SK-N-SH (cell line): ENCODE results near the gene C12orf75. TPM values are rescaled to one million over a fixed set of nuclear protein-coding genes. Genes with fewer than 3 reads are reported as not detected.
A peak's percentile ranks its signal among the peaks of the same experiment; 100 is the strongest.
"Not testable (repeated sequence)": the region's sequence is repeated elsewhere in the genome, so short reads cannot be mapped to it uniquely, and the experiment has no call there.

Experiments
- CTCF ChIA-PET: fragments of 300-600, 350-600 bp; formaldehyde crosslinking; extraction: SDS; loops from one replicate; lab custom pipeline; 2021; lab: Yijun Ruan, JAX
- POLR2A ChIA-PET: fragments of 350-600 bp; sonication (Branson Sonifier 250); formaldehyde crosslinking; extraction: SDS; loops from one replicate; lab custom pipeline; 2020; ENCODE audit warnings: antibody characterized with exemption, inconsistent platforms; lab: Yijun Ruan, JAX
- DNase-seq: peaks from one replicate; pipeline ENCODE4 v3.0.0; 2012
- H2AFZ ChIP-seq: fragments of 200-600 bp; sonication (generic); 2 replicates; pipeline ENCODE4 v1.8.1; 2016; ENCODE audit warnings: antibody characterized with exemption, mild to moderate bottlenecking, low read depth
- H3F3A ChIP-seq: fragments of 200-600 bp; sonication (generic); replicated peaks from 2 replicates; pipeline ENCODE3; 2016; ENCODE audit warnings: antibody characterized with exemption, mild to moderate bottlenecking; ENCODE audit not compliant: insufficient read depth
- H3K27ac ChIP-seq, 2 experiments: fragments of 200-500 bp in 1 of 2; fragments of 200-600 bp in 1 of 2; sonication (Bioruptor generic) in 1 of 2; sonication (generic), shearing (Covaris generic) in 1 of 2; 2 replicates each; pipeline versions ENCODE4 v1.5.1 to v1.6.1; 2014 to 2016; ENCODE audit warnings: low read depth in 2 of 2, inconsistent platforms in 1 of 2, low read length in 1 of 2, mild to moderate bottlenecking in 1 of 2, mixed read lengths in 1 of 2
- H3K27me3 ChIP-seq: fragments of 200-600 bp; sonication (generic), shearing (Covaris generic); 2 replicates; pipeline ENCODE4 v1.6.1; 2016; ENCODE audit warnings: mixed run types; ENCODE audit not compliant: insufficient read depth
- H3K36me3 ChIP-seq, 2 experiments: fragments of 200-500 bp in 1 of 2; fragments of 200-600 bp in 1 of 2; sonication (Bioruptor generic) in 1 of 2; sonication (generic) in 1 of 2; replicated peaks in 1 of 2; 2 replicates each; pipeline versions ENCODE3 to v1.5.1; 2014 to 2016; ENCODE audit warnings: low read length in 1 of 2, mild to moderate bottlenecking in 1 of 2; ENCODE audit not compliant: insufficient read depth in 2 of 2, control insufficient read depth in 1 of 2
- H3K4me1 ChIP-seq, 2 experiments: fragments of 200-500 bp in 1 of 2; fragments of 200-600 bp in 1 of 2; sonication (Bioruptor generic) in 1 of 2; sonication (generic), shearing (Covaris generic) in 1 of 2; 2 replicates each; pipeline versions ENCODE4 v1.5.1 to v1.6.1; 2014 to 2016; ENCODE audit warnings: low read depth in 1 of 2, low read length in 1 of 2, mixed run types in 1 of 2; ENCODE audit not compliant: insufficient read depth in 2 of 2, control insufficient read depth in 1 of 2
- H3K4me2 ChIP-seq: fragments of 200-600 bp; sonication (generic), shearing (Covaris generic); 2 replicates; pipeline ENCODE4 v1.6.1; 2017; ENCODE audit warnings: mixed run types
- H3K4me3 ChIP-seq, 2 experiments: fragments of 200-500 bp in 1 of 2; fragments of 200-600 bp in 1 of 2; sonication (Bioruptor generic) in 1 of 2; sonication (generic), shearing (Covaris generic) in 1 of 2; 2 replicates each; pipeline versions ENCODE4 v1.5.1 to v1.8.1; 2014 to 2016; ENCODE audit warnings: low read depth in 2 of 2, inconsistent platforms in 1 of 2, low read length in 1 of 2, mild to moderate bottlenecking in 1 of 2, mixed read lengths in 1 of 2, moderate library complexity in 1 of 2
- H3K79me2 ChIP-seq: fragments of 200-600 bp; sonication (generic); 2 replicates; pipeline ENCODE4 v1.8.1; 2017; ENCODE audit warnings: mild to moderate bottlenecking; ENCODE audit not compliant: insufficient read depth
- H3K9ac ChIP-seq: fragments of 200-600 bp; sonication (generic); 2 replicates; pipeline ENCODE4 v1.6.1; 2017; ENCODE audit warnings: mixed run types
- H3K9me2 ChIP-seq: fragments of 200-600 bp; sonication (generic); 2 replicates; pipeline ENCODE4 v1.6.1; 2017; ENCODE audit warnings: mixed run types
- H3K9me3 ChIP-seq: fragments of 200-600 bp; sonication (generic); 2 replicates; pipeline ENCODE4 v1.6.1; 2017; ENCODE audit warnings: mixed run types, mild to moderate bottlenecking, moderate library complexity
- H4K20me1 ChIP-seq: fragments of 200-600 bp; sonication (generic); 2 replicates; pipeline ENCODE4 v1.6.1; 2017; ENCODE audit warnings: mild to moderate bottlenecking, mixed run types; ENCODE audit not compliant: insufficient read depth
- ELF1 ChIP-seq: IDR thresholded peaks from 2 replicates; pipeline ENCODE4 v1.4.0; 2012
- EP300 ChIP-seq, 2 experiments: IDR thresholded peaks; 2 replicates each; pipeline versions ENCODE4 v1.4.0 to v1.6.1; 2012; ENCODE audit warnings: borderline replicate concordance in 1 of 2, low read depth in 1 of 2, low read length in 1 of 2
- FOSL2 ChIP-seq: IDR thresholded peaks from 2 replicates; pipeline ENCODE4 v1.4.0; 2012; ENCODE audit warnings: low read depth, mild to moderate bottlenecking, moderate library complexity, borderline replicate concordance
- MAX ChIP-seq: IDR thresholded peaks from 2 replicates; pipeline ENCODE4 v1.4.0; 2012; ENCODE audit warnings: low read depth
- MXI1 ChIP-seq: IDR thresholded peaks from 2 replicates; pipeline ENCODE4 v1.6.1; 2012; ENCODE audit warnings: mild to moderate bottlenecking, low read depth, low read length, improper control_type of control experiment
- RCOR1 ChIP-seq: fragments of 150-350 bp; IDR thresholded peaks from 2 replicates; pipeline ENCODE4 v1.6.1; 2017; ENCODE audit warnings: antibody characterized with exemption, low read length
- SIN3A ChIP-seq: IDR thresholded peaks from 2 replicates; pipeline ENCODE4 v1.6.1; 2012; ENCODE audit warnings: low read depth, mild to moderate bottlenecking, low read length, moderate library complexity, borderline replicate concordance
- USF1 ChIP-seq: IDR thresholded peaks from 2 replicates; pipeline ENCODE4 v1.4.0; 2012; ENCODE audit warnings: low read depth, borderline replicate concordance
- USF2 ChIP-seq: fragments of 150-350 bp; IDR thresholded peaks from 2 replicates; pipeline ENCODE4 v1.6.1; 2017; ENCODE audit warnings: antibody characterized with exemption, low read length, low read depth, borderline replicate concordance
- WGBS: methylation state at CpG from one replicate; pipeline ENCODE4 v1.1.6; 2017; ENCODE audit warnings: low lambda C conversion rate; 5-methylcytosine and 5-hydroxymethylcytosine counted together
- polyA plus RNA-seq, 3 experiments: library from polyadenylated mRNA; depleted of rRNA; stranded (reverse); fragments of >200 nt; gene quantifications; 2 replicates each; pipeline ENCODE4 v1.2.3, GENCODE V29; 2012
- TF ChIP-seq, protein P1 (sequence below): IDR thresholded peaks from 2 replicates; pipeline ENCODE4 v1.6.1; 2012; ENCODE audit warnings: mild to moderate bottlenecking, low read depth, low read length, moderate library complexity
- TF ChIP-seq, protein P2 (sequence below): fragments of 150-350 bp; IDR thresholded peaks from 2 replicates; pipeline ENCODE4 v1.6.1; 2016; ENCODE audit warnings: mild to moderate bottlenecking, low read depth, low read length

Gene C12orf75
- polyA plus RNA-seq, 1 of the 3 experiments (the other 2 are of a cell fraction) = 221 TPM

DNA sequence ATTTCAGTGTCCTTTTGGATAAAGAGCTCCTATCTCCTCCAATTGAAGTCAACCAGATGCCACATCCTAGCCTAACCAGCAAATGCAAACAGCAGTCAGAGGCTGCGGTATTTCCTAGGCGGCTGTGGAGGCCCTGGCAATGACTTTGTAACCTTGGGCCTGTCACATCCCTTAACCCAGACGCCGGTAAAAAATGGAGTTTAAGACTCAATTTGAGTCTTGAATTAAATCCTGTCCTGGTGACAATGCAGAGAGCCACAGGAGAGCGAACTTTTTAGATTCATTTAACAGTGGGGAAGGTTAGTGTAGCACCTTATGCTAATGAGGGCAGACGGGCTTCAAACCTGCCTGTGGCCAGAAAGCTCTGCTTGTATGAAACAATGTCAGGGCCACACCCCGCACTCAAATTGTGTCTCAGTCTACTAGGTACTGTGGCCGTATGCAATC is 1.3 kb downstream of the C12orf75 start:
- CTCF ChIA-PET = interaction anchor here (1.2 kb wide), 1 partner anchor 804 kb away, joined by 3 read pairs; no protein-coding TSS in a partner anchor
- Histone ChIP-seq H3K79me2 (peaks cover 66% of the 10 kb centered on the region), H3K9me2 (no peaks in the 10 kb centered on the region), H4K20me1 (peaks cover 30% of the 10 kb centered on the region), H3K4me1 (peaks cover 9 to 25% of the 10 kb centered on the region in 2 experiments), H3F3A (peaks cover 47% of the 10 kb centered on the region), H3K27me3 (no peaks in the 10 kb centered on the region), H3K4me2 (peak overlapping the region; percentile 94), H2AFZ (no peak overlapping the region), H3K27ac (peak overlapping the region in 1 of 2 experiments; percentile 72; a peak in 2 of 4 replicates), H3K36me3 (peaks cover 0 to 21% of the 10 kb centered on the region in 2 experiments), H3K4me3 (peak overlapping the region; percentile 79; a peak in 3 of 4 replicates), H3K9ac (peak overlapping the region; percentile 82), H3K9me3 (no peaks in the 10 kb centered on the region)
- POLR2A ChIA-PET = interaction anchor here (1.8 kb wide), 1 partner anchor 96 kb away, joined by 7 read pairs; the partner anchor contains the start of gene APPL2
- TF ChIP-seq FOSL2 (no peak), EP300 (IDR thresholded peaks at IDR 0.05; ENCODE audit: borderline replicate concordance in 1 of 2, low read depth in 1 of 2, low read length in 1 of 2) (no peak), SIN3A (peak; percentile 23; the same call in 1 of the 2 replicates), ELF1 (no peak)
- DNase-seq = peak; percentile 38
- WGBS = 41% methylated on average over 8 of the region's 8 CpGs

GRCh38 chr12:105332286-105332685 is 1.8 kb downstream of the C12orf75 start:
- Histone ChIP-seq H3K36me3 (peaks cover 0 to 25% of the 10 kb centered on the region in 2 experiments), H3K4me3 (peak overlapping the region; percentile 79; a peak in 3 of 4 replicates), H3K4me2 (peak overlapping the region; percentile 94), H3K4me1 (peaks cover 9 to 21% of the 10 kb centered on the region in 2 experiments), H3K79me2 (peaks cover 70% of the 10 kb centered on the region), H3F3A (peaks cover 43% of the 10 kb centered on the region)
- WGBS = 72% methylated on average over 6 of the region's 6 CpGs
- POLR2A ChIA-PET = interaction anchor here (1.8 kb wide), 1 partner anchor 97 kb away, joined by 7 read pairs; the partner anchor contains the start of gene APPL2
- H3K27me3 ChIP-seq = not testable (repeated sequence)
- peak; percentile 13; the same call in 1 of the 2 replicates for TF ChIP-seq FOSL2
- TF ChIP-seq, all 33 proteins: peak for 1; not testable (repeated sequence) for 32
- Histone ChIP-seq H3K27ac (peak overlapping the region in 1 of 2 experiments; percentile 72; a peak in 2 of 4 replicates), H3K9ac (peak overlapping the region; percentile 82), H4K20me1 (peaks cover 33% of the 10 kb centered on the region)
- DNase-seq, H2AFZ ChIP-seq, H3K9me3 ChIP-seq, CTCF ChIA-PET, H3K9me2 ChIP-seq: not testable (repeated sequence)

DNA sequence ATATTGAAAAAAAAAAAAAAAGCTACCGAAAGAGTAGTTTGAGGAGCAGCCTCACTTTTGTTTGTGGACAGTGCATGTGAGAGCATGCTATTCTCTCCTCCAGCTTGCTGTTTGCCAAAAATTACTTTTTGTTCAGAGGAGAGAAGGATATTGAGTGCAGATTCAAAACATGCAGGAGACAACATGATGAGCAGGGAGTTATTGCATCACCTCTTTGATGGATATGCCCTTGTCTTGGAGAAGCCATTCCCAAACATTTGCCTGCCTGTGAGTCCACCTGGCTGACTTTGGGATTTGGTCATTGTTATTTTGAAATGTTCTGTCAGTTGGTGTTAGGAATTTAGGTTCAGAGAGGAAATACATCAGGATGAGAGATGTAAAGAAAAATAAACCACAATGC is 2.4 kb downstream of the C12orf75 start:
- Histone ChIP-seq H3K9me3 (no peaks in the 10 kb centered on the region), H3K4me2 (peak overlapping the region; percentile 94), H3K4me3 (peak overlapping the region; percentile 17 to 79; a peak in 3 of 4 replicates), H3K9ac (peak overlapping the region; percentile 82), H3K79me2 (peaks cover 73% of the 10 kb centered on the region), H3F3A (peaks cover 41% of the 10 kb centered on the region), H3K27ac (peak overlapping the region in 1 of 2 experiments; percentile 72; a peak in 3 of 4 replicates), H3K36me3 (peaks cover 0 to 32% of the 10 kb centered on the region in 2 experiments), H2AFZ (no peak overlapping the region), H4K20me1 (peaks cover 40% of the 10 kb centered on the region), H3K4me1 (peaks cover 9 to 20% of the 10 kb centered on the region in 2 experiments), H3K9me2 (no peaks in the 10 kb centered on the region), H3K27me3 (no peaks in the 10 kb centered on the region)
- ChIA-PET CTCF (interaction anchor here (1.7 kb wide), 1 partner anchor 51 kb away, joined by 5 read pairs; no protein-coding TSS in a partner anchor), POLR2A (no interaction called here)
- WGBS = 96% methylated on average over 1 of the region's 1 CpG
- DNase-seq = no peak
- TF ChIP-seq, protein P1, sequence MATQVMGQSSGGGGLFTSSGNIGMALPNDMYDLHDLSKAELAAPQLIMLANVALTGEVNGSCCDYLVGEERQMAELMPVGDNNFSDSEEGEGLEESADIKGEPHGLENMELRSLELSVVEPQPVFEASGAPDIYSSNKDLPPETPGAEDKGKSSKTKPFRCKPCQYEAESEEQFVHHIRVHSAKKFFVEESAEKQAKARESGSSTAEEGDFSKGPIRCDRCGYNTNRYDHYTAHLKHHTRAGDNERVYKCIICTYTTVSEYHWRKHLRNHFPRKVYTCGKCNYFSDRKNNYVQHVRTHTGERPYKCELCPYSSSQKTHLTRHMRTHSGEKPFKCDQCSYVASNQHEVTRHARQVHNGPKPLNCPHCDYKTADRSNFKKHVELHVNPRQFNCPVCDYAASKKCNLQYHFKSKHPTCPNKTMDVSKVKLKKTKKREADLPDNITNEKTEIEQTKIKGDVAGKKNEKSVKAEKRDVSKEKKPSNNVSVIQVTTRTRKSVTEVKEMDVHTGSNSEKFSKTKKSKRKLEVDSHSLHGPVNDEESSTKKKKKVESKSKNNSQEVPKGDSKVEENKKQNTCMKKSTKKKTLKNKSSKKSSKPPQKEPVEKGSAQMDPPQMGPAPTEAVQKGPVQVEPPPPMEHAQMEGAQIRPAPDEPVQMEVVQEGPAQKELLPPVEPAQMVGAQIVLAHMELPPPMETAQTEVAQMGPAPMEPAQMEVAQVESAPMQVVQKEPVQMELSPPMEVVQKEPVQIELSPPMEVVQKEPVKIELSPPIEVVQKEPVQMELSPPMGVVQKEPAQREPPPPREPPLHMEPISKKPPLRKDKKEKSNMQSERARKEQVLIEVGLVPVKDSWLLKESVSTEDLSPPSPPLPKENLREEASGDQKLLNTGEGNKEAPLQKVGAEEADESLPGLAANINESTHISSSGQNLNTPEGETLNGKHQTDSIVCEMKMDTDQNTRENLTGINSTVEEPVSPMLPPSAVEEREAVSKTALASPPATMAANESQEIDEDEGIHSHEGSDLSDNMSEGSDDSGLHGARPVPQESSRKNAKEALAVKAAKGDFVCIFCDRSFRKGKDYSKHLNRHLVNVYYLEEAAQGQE = no peak
- TF ChIP-seq USF2 (no peak), EP300 (IDR thresholded peaks at IDR 0.05; ENCODE audit: borderline replicate concordance in 1 of 2, low read depth in 1 of 2, low read length in 1 of 2) (no peak), MAX (no peak), USF1 (no peak), RCOR1 (no peak), MXI1 (no peak)
- TF ChIP-seq, protein P2, sequence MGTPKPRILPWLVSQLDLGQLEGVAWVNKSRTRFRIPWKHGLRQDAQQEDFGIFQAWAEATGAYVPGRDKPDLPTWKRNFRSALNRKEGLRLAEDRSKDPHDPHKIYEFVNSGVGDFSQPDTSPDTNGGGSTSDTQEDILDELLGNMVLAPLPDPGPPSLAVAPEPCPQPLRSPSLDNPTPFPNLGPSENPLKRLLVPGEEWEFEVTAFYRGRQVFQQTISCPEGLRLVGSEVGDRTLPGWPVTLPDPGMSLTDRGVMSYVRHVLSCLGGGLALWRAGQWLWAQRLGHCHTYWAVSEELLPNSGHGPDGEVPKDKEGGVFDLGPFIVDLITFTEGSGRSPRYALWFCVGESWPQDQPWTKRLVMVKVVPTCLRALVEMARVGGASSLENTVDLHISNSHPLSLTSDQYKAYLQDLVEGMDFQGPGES = no peak
